Ovary (tissue), 3 donors: ENCODE data around the gene KCNA2.

Experiments
- POLR2A ChIP-seq: fragments of 450-650 bp; IDR thresholded peaks from one replicate; pipeline ENCODE4 v1.6.1; 2017; ENCODE audit warnings: antibody characterized with exemption, mild to moderate bottlenecking, moderate library complexity
- TF ChIP-seq, protein P1 (sequence below), 3 donors: fragments of 450-650 bp in 2 of 3; fragments of 200-600 bp in 1 of 3; IDR thresholded peaks; one replicate each; pipeline versions ENCODE4 v1.5.1 to v1.8.0; 2016 to 2022; ENCODE audit warnings: antibody characterized with exemption in 3 of 3, mild to moderate bottlenecking in 1 of 3
- donor health status: DM: no; HTN: no; CAD: no.

DNA sequence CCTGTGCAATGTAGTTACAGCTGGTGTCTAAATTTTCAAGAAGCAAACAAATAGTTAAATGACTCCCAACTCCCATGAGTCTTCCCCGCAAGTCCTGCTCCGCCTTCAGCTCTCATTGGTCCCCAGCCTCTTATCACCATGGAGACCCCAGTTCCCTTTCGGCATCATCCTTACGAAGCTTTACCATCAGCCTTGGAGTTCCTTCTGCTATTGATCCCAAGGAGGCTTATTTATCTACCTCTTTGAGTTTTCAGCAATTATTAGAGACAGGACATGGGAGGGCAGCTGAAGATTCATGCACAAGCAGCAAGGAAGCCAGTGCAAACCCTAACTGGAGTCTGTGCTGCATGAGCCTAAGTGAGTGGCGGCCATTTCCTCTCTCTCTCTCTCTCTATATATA lies 12.3 kb downstream of the KCNA2 start:
- TF ChIP-seq, protein P1, sequence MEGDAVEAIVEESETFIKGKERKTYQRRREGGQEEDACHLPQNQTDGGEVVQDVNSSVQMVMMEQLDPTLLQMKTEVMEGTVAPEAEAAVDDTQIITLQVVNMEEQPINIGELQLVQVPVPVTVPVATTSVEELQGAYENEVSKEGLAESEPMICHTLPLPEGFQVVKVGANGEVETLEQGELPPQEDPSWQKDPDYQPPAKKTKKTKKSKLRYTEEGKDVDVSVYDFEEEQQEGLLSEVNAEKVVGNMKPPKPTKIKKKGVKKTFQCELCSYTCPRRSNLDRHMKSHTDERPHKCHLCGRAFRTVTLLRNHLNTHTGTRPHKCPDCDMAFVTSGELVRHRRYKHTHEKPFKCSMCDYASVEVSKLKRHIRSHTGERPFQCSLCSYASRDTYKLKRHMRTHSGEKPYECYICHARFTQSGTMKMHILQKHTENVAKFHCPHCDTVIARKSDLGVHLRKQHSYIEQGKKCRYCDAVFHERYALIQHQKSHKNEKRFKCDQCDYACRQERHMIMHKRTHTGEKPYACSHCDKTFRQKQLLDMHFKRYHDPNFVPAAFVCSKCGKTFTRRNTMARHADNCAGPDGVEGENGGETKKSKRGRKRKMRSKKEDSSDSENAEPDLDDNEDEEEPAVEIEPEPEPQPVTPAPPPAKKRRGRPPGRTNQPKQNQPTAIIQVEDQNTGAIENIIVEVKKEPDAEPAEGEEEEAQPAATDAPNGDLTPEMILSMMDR (IDR thresholded peaks at IDR 0.05): no peak
- TF ChIP-seq POLR2A: no peak
